ENCODE results near the gene HSPB9.

The HSPB9 gene

DNA sequence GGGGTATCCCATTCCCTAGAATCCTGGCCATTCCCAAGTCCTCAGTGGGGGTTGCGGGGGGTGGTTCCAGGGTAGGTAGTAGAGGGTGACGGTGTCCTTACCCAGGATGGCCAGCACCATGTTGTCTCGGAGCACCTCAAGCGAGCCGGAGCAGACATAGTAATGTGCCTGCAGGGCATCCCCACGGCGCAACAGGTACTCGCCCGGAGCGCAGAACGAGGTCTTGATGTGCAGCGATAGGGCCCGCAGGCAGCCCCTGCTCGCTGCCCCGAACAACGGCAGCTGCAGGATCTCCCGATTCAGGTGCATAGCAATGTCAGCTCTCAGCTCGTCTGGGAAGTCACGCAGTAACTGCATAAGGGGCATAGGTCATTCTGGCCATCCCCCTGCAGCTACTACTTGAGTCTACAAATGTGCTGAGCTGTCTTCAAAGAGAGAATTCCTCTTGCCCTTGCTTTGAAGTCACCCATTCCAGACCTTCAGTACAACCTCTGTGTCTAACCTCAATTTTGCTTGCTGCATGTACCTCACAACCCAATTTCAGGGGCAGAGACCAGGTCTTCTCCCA, 43.7 kb downstream of the HSPB9 start:
- TF ChIP-seq EP300 (IDR thresholded peaks at IDR 0.05; ENCODE audit: borderline replicate concordance) (no peak), CEBPB (IDR thresholded peaks at IDR 0.05) (no peak), FOXM1 (IDR thresholded peaks at IDR 0.05; ENCODE audit: borderline replicate concordance, low read depth) (no peak), CREB1 (IDR thresholded peaks at IDR 0.05; ENCODE audit: low read depth) (no peak), TAF1 (IDR thresholded peaks at IDR 0.05; ENCODE audit: low read depth) (no peak), EGR1 (IDR thresholded peaks at IDR 0.05) (no peak), TEAD4 (IDR thresholded peaks at IDR 0.05) (no peak), ZBTB7A (IDR thresholded peaks at IDR 0.05; ENCODE audit: low read depth) (no peak), YY1 (IDR thresholded peaks at IDR 0.05; ENCODE audit: low read depth) (no peak), TCF12 (IDR thresholded peaks at IDR 0.05; ENCODE audit: low read depth) (no peak), RAD21 (IDR thresholded peaks at IDR 0.05; ENCODE audit: low read depth) (no peak), NFIC (IDR thresholded peaks at IDR 0.05) (no peak)
- TF ChIP-seq, protein P1, sequence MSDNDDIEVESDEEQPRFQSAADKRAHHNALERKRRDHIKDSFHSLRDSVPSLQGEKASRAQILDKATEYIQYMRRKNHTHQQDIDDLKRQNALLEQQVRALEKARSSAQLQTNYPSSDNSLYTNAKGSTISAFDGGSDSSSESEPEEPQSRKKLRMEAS (IDR thresholded peaks at IDR 0.05) = no peak
- TF ChIP-seq, protein P2, sequence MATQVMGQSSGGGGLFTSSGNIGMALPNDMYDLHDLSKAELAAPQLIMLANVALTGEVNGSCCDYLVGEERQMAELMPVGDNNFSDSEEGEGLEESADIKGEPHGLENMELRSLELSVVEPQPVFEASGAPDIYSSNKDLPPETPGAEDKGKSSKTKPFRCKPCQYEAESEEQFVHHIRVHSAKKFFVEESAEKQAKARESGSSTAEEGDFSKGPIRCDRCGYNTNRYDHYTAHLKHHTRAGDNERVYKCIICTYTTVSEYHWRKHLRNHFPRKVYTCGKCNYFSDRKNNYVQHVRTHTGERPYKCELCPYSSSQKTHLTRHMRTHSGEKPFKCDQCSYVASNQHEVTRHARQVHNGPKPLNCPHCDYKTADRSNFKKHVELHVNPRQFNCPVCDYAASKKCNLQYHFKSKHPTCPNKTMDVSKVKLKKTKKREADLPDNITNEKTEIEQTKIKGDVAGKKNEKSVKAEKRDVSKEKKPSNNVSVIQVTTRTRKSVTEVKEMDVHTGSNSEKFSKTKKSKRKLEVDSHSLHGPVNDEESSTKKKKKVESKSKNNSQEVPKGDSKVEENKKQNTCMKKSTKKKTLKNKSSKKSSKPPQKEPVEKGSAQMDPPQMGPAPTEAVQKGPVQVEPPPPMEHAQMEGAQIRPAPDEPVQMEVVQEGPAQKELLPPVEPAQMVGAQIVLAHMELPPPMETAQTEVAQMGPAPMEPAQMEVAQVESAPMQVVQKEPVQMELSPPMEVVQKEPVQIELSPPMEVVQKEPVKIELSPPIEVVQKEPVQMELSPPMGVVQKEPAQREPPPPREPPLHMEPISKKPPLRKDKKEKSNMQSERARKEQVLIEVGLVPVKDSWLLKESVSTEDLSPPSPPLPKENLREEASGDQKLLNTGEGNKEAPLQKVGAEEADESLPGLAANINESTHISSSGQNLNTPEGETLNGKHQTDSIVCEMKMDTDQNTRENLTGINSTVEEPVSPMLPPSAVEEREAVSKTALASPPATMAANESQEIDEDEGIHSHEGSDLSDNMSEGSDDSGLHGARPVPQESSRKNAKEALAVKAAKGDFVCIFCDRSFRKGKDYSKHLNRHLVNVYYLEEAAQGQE (IDR thresholded peaks at IDR 0.05; ENCODE audit: low read depth) = no peak
- TF ChIP-seq, protein P3, sequence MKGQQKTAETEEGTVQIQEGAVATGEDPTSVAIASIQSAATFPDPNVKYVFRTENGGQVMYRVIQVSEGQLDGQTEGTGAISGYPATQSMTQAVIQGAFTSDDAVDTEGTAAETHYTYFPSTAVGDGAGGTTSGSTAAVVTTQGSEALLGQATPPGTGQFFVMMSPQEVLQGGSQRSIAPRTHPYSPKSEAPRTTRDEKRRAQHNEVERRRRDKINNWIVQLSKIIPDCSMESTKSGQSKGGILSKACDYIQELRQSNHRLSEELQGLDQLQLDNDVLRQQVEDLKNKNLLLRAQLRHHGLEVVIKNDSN (IDR thresholded peaks at IDR 0.05) = no peak

DNA sequence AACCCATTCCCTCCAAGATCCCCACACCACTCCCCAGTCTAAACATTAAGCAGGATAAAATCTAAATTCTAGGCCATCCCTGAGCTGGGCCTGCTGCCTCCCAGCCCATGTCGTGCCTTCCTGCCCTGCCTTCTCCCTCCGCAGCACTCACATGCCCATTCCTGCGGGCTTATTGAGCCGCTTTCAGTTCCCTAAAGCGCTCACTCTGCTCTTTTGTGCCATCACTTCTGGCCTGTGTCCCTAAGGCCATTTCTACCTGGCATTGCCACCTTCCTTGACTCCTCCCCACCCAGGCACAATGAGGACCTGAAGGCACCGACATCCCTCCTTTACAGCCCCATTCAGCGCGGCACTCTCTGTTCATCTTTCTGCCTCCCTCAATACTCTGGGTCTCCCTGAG, 45.2 kb downstream of the HSPB9 start:
- TF ChIP-seq CREB1 (IDR thresholded peaks at IDR 0.05; ENCODE audit: low read depth) (no peak), TCF12 (IDR thresholded peaks at IDR 0.05; ENCODE audit: low read depth) (no peak), CEBPB (IDR thresholded peaks at IDR 0.05) (no peak), FOXM1 (IDR thresholded peaks at IDR 0.05; ENCODE audit: borderline replicate concordance, low read depth) (no peak), YY1 (IDR thresholded peaks at IDR 0.05; ENCODE audit: low read depth) (no peak), TEAD4 (IDR thresholded peaks at IDR 0.05) (no peak), RAD21 (IDR thresholded peaks at IDR 0.05; ENCODE audit: low read depth) (no peak), ZBTB7A (IDR thresholded peaks at IDR 0.05; ENCODE audit: low read depth) (no peak), NFIC (IDR thresholded peaks at IDR 0.05) (no peak), TAF1 (IDR thresholded peaks at IDR 0.05; ENCODE audit: low read depth) (no peak), EGR1 (IDR thresholded peaks at IDR 0.05) (no peak), EP300 (IDR thresholded peaks at IDR 0.05; ENCODE audit: borderline replicate concordance) (no peak)
- TF ChIP-seq, protein P1 (IDR thresholded peaks at IDR 0.05) = no peak
- TF ChIP-seq, protein P2 (IDR thresholded peaks at IDR 0.05; ENCODE audit: low read depth) = no peak
- TF ChIP-seq, protein P3 (IDR thresholded peaks at IDR 0.05) = no peak

DNA sequence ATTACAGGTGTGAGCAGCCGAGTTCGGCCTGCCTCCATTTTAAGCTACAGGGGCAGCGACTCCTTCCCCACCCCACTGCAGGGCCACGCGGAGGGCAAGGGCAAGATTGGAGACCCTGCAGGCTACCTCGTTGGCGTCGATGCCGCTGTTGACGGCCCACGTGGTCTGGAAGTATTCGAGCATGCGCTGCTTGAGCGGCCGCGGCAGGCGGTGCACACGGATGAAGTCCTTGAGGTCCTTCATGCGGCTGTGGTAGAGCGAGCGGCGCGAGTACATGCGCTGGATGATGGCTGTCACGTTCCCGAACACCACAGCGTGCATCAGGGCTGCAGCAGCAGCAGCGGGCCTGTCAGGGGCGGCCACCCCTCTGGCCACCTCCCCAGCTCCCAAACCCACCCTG, 46.7 kb downstream of the HSPB9 start:
- TF ChIP-seq, protein P1 (IDR thresholded peaks at IDR 0.05) = no peak
- TF ChIP-seq TAF1 (IDR thresholded peaks at IDR 0.05; ENCODE audit: low read depth) (no peak), EGR1 (IDR thresholded peaks at IDR 0.05) (no peak), NFIC (IDR thresholded peaks at IDR 0.05) (no peak), CREB1 (IDR thresholded peaks at IDR 0.05; ENCODE audit: low read depth) (no peak), TCF12 (IDR thresholded peaks at IDR 0.05; ENCODE audit: low read depth) (no peak), TEAD4 (IDR thresholded peaks at IDR 0.05) (no peak), EP300 (IDR thresholded peaks at IDR 0.05; ENCODE audit: borderline replicate concordance) (no peak), RAD21 (IDR thresholded peaks at IDR 0.05; ENCODE audit: low read depth) (no peak), FOXM1 (IDR thresholded peaks at IDR 0.05; ENCODE audit: borderline replicate concordance, low read depth) (no peak), CEBPB (IDR thresholded peaks at IDR 0.05) (no peak), YY1 (IDR thresholded peaks at IDR 0.05; ENCODE audit: low read depth) (no peak), ZBTB7A (IDR thresholded peaks at IDR 0.05; ENCODE audit: low read depth) (no peak)
- TF ChIP-seq, protein P2 (IDR thresholded peaks at IDR 0.05; ENCODE audit: low read depth) = no peak
- TF ChIP-seq, protein P3 (IDR thresholded peaks at IDR 0.05) = no peak

Measured in Ishikawa (cell line).